HepG2 (cell line): ENCODE measurements around the gene KDM4B. TPM values are rescaled to one million over a fixed set of nuclear protein-coding genes. Genes with fewer than 3 reads are reported as not detected.
A peak's percentile ranks its signal among the peaks of the same experiment; 100 is the strongest.

Source experiments
- ATAC-seq: fragments of 200-7000 bp; cut with Tn5 transposase; 3 replicates; pipeline ENCODE4 v1.9.1; 2020; ENCODE audit warnings: mild to moderate bottlenecking, moderate library complexity
- BruUV-seq: library from RNA; stranded (reverse); fragments of 400-500 nt; replicated peaks from 2 replicates; lab custom pipeline; 2021; lab: Mats Ljungman, UMichigan
- CTCF ChIA-PET: fragments of 300-600 bp; formaldehyde crosslinking; extraction: SDS; loops from one replicate; lab custom pipeline; 2021; ENCODE audit warnings: low total read pairs, inconsistent platforms, low intra/inter-chr PET ratio; lab: Yijun Ruan, JAX
- POLR2A ChIA-PET: fragments of 350-600 bp; sonication (Branson Sonifier 250); formaldehyde crosslinking; loops from one replicate; lab custom pipeline; 2020; ENCODE audit warnings: antibody characterized with exemption, inconsistent platforms; lab: Yijun Ruan, JAX
- DNase-seq: peaks from one replicate; pipeline ENCODE4 v3.0.0-alpha.2; 2015; ENCODE audit warnings: low spot score
- FAIRE-seq: peaks from 3 replicates; lab custom pipeline; 2011; peaks lifted over from hg19 to GRCh38; lab: Jason Lieb, UNC
- H2AFZ ChIP-seq: one replicate; pipeline ENCODE4 v1.6.1; 2011; ENCODE audit warnings: low read length, inconsistent platforms
- H3K27ac ChIP-seq: fragments of 300-600 bp; 3 replicates; pipeline ENCODE4 v1.8.0; 2011; ENCODE audit warnings: mixed run types, mild to moderate bottlenecking, mixed read lengths, low read length, inconsistent platforms; ENCODE audit not compliant: insufficient read depth; ENCODE audit errors: extremely low read length
- H3K27me3 ChIP-seq, 2 experiments: fragments of 200-600 bp in 1 of 2; 2 replicates in 1 of 2; 3 replicates in 1 of 2; pipeline versions ENCODE4 v1.6.0 to v1.8.0; 2011; ENCODE audit warnings: low read length in 2 of 2, mild to moderate bottlenecking in 2 of 2, moderate library complexity in 2 of 2, inconsistent platforms in 1 of 2; ENCODE audit not compliant: insufficient read depth in 2 of 2, control insufficient read depth in 1 of 2
- H3K36me3 ChIP-seq, 2 experiments: fragments of 200-600 bp in 1 of 2; replicated peaks in 1 of 2; 2 replicates in 1 of 2; 3 replicates in 1 of 2; pipeline versions ENCODE4 v1.5.1 to v1.8.0; 2011; ENCODE audit warnings: low read length in 2 of 2, inconsistent platforms in 1 of 2; ENCODE audit not compliant: insufficient read depth in 2 of 2, control insufficient read depth in 1 of 2
- H3K4me1 ChIP-seq: 2 replicates; pipeline ENCODE4 v1.5.1; 2012; ENCODE audit warnings: low read length, inconsistent platforms; ENCODE audit not compliant: insufficient read depth
- H3K4me2 ChIP-seq: 2 replicates; pipeline ENCODE4 v1.6.0; 2011; ENCODE audit warnings: low read depth, low read length, inconsistent platforms
- H3K4me3 ChIP-seq, 3 experiments: fragments of 200-600 bp in 1 of 3; sonication (generic), shearing (Covaris generic) in 1 of 3; replicated peaks in 1 of 3; 2 replicates each; pipeline ENCODE4 v1.5.1; 2011 to 2016; ENCODE audit warnings: low read length in 3 of 3, inconsistent platforms in 2 of 3, low read depth in 2 of 3, mild to moderate bottlenecking in 2 of 3, control low read depth in 1 of 3, mixed read lengths in 1 of 3; ENCODE audit not compliant: insufficient read depth in 1 of 3
- H3K79me2 ChIP-seq: one replicate; pipeline ENCODE4 v1.6.1; 2011; ENCODE audit warnings: low read length, inconsistent platforms; ENCODE audit not compliant: insufficient read depth
- H3K9ac ChIP-seq: 2 replicates; pipeline ENCODE4 v1.6.0; 2011; ENCODE audit warnings: mild to moderate bottlenecking, low read depth, low read length, inconsistent platforms; ENCODE audit not compliant: insufficient read depth
- H3K9me3 ChIP-seq: 2 replicates; pipeline ENCODE4 v1.5.1; 2012; ENCODE audit warnings: mild to moderate bottlenecking, low read length
- H4K20me1 ChIP-seq: 2 replicates; pipeline ENCODE4 v1.6.0; 2011; ENCODE audit warnings: inconsistent platforms, mild to moderate bottlenecking, low read length, moderate library complexity; ENCODE audit not compliant: insufficient read depth
- AGO2 ChIP-seq: fragments of 200-400 bp; formaldehyde crosslinking; optimal IDR thresholded peaks from 2 replicates; pipeline ENCODE3; 2017; ENCODE audit warnings: mild to moderate bottlenecking, low read depth, low read length, moderate library complexity
- CEBPB ChIP-seq: IDR thresholded peaks from 2 replicates; pipeline ENCODE4 v1.6.1; 2011; ENCODE audit warnings: low read depth, low read length, improper control_type of control experiment, borderline replicate concordance
- CERS6 ChIP-seq: sonication (generic); formaldehyde crosslinking; IDR thresholded peaks from 2 replicates; pipeline ENCODE4 v1.5.0; 2020; ENCODE audit warnings: missing genetic modification reagents
- CHCHD3 ChIP-seq: sonication (generic); formaldehyde crosslinking; IDR thresholded peaks from 2 replicates; pipeline ENCODE4 v1.8.0; 2022; ENCODE audit warnings: mild to moderate bottlenecking, missing genetic modification reagents, moderate library complexity
- FOXK1 ChIP-seq: sonication (generic); formaldehyde crosslinking; IDR thresholded peaks from 2 replicates; pipeline ENCODE4 v1.4.0; 2020; ENCODE audit warnings: low read depth, missing genetic modification reagents, borderline replicate concordance
- MBNL3 ChIP-seq: fragments of 250-450 bp; sonication (Bioruptor Pico); conservative IDR thresholded peaks from 2 replicates; pipeline ENCODE4 v1.8.0; 2022; ENCODE audit warnings: mild to moderate bottlenecking, inconsistent platforms
- NCOA2 ChIP-seq: sonication (generic); formaldehyde crosslinking; IDR thresholded peaks from 2 replicates; pipeline ENCODE4 v1.8.0; 2022; ENCODE audit warnings: inconsistent platforms
- SAFB2 ChIP-seq: sonication (generic); formaldehyde crosslinking; IDR thresholded peaks from 2 replicates; pipeline ENCODE4 v1.5.1; 2020; ENCODE audit warnings: missing genetic modification reagents, low read depth, mild to moderate bottlenecking, borderline replicate concordance
- SPEN ChIP-seq: sonication (generic); formaldehyde crosslinking; IDR thresholded peaks from 2 replicates; pipeline ENCODE4 v1.5.1; 2020; ENCODE audit warnings: low read depth, mild to moderate bottlenecking, missing genetic modification reagents
- TAF1 ChIP-seq: sonication (generic); formaldehyde crosslinking; IDR thresholded peaks from 2 replicates; pipeline ENCODE4 v1.4.0; 2020; ENCODE audit warnings: missing genetic modification reagents
- TCF7 ChIP-seq: sonication (generic); IDR thresholded peaks from 2 replicates; pipeline ENCODE4 v1.6.1; 2016; ENCODE audit warnings: antibody characterized with exemption, low read depth
- ZNF12 ChIP-seq: sonication (generic); formaldehyde crosslinking; IDR thresholded peaks from 2 replicates; pipeline ENCODE4 v1.5.0; 2020; ENCODE audit warnings: missing genetic modification reagents
- ZNF431 ChIP-seq: sonication (generic); formaldehyde crosslinking; IDR thresholded peaks from 2 replicates; pipeline ENCODE4 v1.9.0; 2022; ENCODE audit warnings: missing genetic modification reagents, low read depth, mild to moderate bottlenecking, borderline replicate concordance
- ZNF549 ChIP-seq: sonication (generic); formaldehyde crosslinking; IDR thresholded peaks from 2 replicates; pipeline ENCODE4 v1.5.0; 2020; ENCODE audit warnings: missing genetic modification reagents
- WGBS: methylation state at CpG from one replicate; pipeline ENCODE4 v1.1.6; 2017; ENCODE audit warnings: low lambda C conversion rate; 5-methylcytosine and 5-hydroxymethylcytosine counted together
- in situ Hi-C: cut with HindIII; loops from 2 replicates; pipeline ENCODE4 v1.10.0; 2017; ENCODE audit warnings: low pct_unique_long_range_greater_than_20kb; ENCODE audit not compliant: extremely low pct_ligation_motif_present
- intact Hi-C: fragments of 100-400 bp; cut with micrococcal nuclease; formaldehyde crosslinking; loops from one replicate; pipeline ENCODE4 v1.10.0; 2022; ENCODE audit not compliant: unreplicated experiment
- polyA plus RNA-seq, 8 experiments: library from polyadenylated mRNA; depleted of rRNA in 3 of 8; stranded (reverse) in 7 of 8; unstranded in 1 of 8; fragments of >200 nt; fragmentation: Illumina TruSeq in 4 of 8; extraction: Trizol in 4 of 8; gene quantifications; 2 replicates each; pipeline versions ENCODE4 v1.2.1 to v1.2.3, GENCODE V29; 2011 to 2016; ENCODE audit warnings: low read depth in 4 of 8, missing spikeins in 1 of 8, mixed read lengths in 1 of 8; ENCODE audit not compliant: insufficient read depth in 1 of 8
- total RNA-seq, 5 experiments: library from RNA; depleted of rRNA; stranded (reverse); fragments of >200 nt; fragmentation: Illumina TruSeq; extraction: Trizol; gene quantifications; 2 replicates each; pipeline ENCODE4 v1.2.3, GENCODE V29; 2016; ENCODE audit warnings: low read depth in 1 of 5
- TF ChIP-seq, protein P1 (sequence below): sonication (generic); formaldehyde crosslinking; IDR thresholded peaks from 2 replicates; pipeline ENCODE4 v1.5.0; 2020; ENCODE audit warnings: mild to moderate bottlenecking, missing genetic modification reagents

The KDM4B gene
- total and polyA plus RNA-seq, 2 of the 13 experiments (the other 11 are each of a cell fraction or from before 2014, with no cell fraction given) = 4.9 to 14.6 TPM

GRCh38 chr19:5048727-5049553, 80.0 kb downstream of the KDM4B start:
- FAIRE-seq (no peak), DNase-seq (no peak), ATAC-seq (no peak)
- no peak overlapping the region for H3K4me2 ChIP-seq
- ChIA-PET POLR2A (no interaction called here), CTCF (interaction anchor here (2.6 kb wide), 1 partner anchor 105 kb away, joined by 11 read pairs; no protein-coding TSS in a partner anchor)
- 93% methylated on average over 23 of the region's 36 CpGs for WGBS
- intact Hi-C loops = loop anchor here (5.0 kb wide), 1 partner anchor 103 kb away; no protein-coding TSS in a partner anchor
- H3K27me3 ChIP-seq = no peaks in the 10 kb centered on the region
- in situ Hi-C loops = no loop called here
- H3K4me3 ChIP-seq = no peak overlapping the region
- H3K27ac ChIP-seq = no peak overlapping the region
- no peak overlapping the region for H2AFZ ChIP-seq
- no peaks in the 10 kb centered on the region for H3K9me3 ChIP-seq
- peaks cover 24% of the 10 kb centered on the region for H3K4me1 ChIP-seq
- peaks cover 36% of the 10 kb centered on the region for H4K20me1 ChIP-seq
- TF ChIP-seq AGO2 (peak; percentile 15), CEBPB (no peak), TCF7 (no peak)
- H3K9ac ChIP-seq = no peak overlapping the region
- H3K36me3 ChIP-seq = peaks cover 18 to 28% of the 10 kb centered on the region in 2 experiments; a peak in 4 of 5 replicates
- no TSS peak for BruUV-seq
- no peaks in the 10 kb centered on the region for H3K79me2 ChIP-seq

GRCh38 chr19:5049561-5049960, 80.6 kb downstream of the KDM4B start:
- FAIRE-seq (no peak), ATAC-seq (no peak), DNase-seq (no peak)
- Histone ChIP-seq H3K36me3 (peaks cover 18 to 31% of the 10 kb centered on the region in 2 experiments; a peak in 4 of 5 replicates), H3K4me3 (no peak overlapping the region), H3K79me2 (no peaks in the 10 kb centered on the region), H3K9ac (no peak overlapping the region), H2AFZ (no peak overlapping the region), H4K20me1 (peaks cover 33% of the 10 kb centered on the region), H3K9me3 (no peaks in the 10 kb centered on the region), H3K4me1 (peaks cover 24% of the 10 kb centered on the region), H3K4me2 (no peak overlapping the region), H3K27me3 (no peaks in the 10 kb centered on the region), H3K27ac (no peak overlapping the region)
- 100% methylated on average over 5 of the region's 9 CpGs for WGBS
- in situ Hi-C loops (no loop called here), intact Hi-C loops (loop anchor here (5.0 kb wide), 1 partner anchor 103 kb away; no protein-coding TSS in a partner anchor)
- TF ChIP-seq TAF1 (no peak), FOXK1 (CRISPR knock-in tag) (no peak), CHCHD3 (CRISPR knock-in tag) (no peak), NCOA2 (CRISPR knock-in tag) (no peak), SPEN (CRISPR knock-in tag) (no peak), CERS6 (CRISPR knock-in tag) (no peak), MBNL3 (CRISPR knock-in tag) (no peak), ZNF12 (CRISPR knock-in tag) (no peak), ZNF549 (CRISPR knock-in tag) (no peak), SAFB2 (CRISPR knock-in tag) (no peak), ZNF431 (CRISPR knock-in tag) (no peak)
- TF ChIP-seq, protein P1, sequence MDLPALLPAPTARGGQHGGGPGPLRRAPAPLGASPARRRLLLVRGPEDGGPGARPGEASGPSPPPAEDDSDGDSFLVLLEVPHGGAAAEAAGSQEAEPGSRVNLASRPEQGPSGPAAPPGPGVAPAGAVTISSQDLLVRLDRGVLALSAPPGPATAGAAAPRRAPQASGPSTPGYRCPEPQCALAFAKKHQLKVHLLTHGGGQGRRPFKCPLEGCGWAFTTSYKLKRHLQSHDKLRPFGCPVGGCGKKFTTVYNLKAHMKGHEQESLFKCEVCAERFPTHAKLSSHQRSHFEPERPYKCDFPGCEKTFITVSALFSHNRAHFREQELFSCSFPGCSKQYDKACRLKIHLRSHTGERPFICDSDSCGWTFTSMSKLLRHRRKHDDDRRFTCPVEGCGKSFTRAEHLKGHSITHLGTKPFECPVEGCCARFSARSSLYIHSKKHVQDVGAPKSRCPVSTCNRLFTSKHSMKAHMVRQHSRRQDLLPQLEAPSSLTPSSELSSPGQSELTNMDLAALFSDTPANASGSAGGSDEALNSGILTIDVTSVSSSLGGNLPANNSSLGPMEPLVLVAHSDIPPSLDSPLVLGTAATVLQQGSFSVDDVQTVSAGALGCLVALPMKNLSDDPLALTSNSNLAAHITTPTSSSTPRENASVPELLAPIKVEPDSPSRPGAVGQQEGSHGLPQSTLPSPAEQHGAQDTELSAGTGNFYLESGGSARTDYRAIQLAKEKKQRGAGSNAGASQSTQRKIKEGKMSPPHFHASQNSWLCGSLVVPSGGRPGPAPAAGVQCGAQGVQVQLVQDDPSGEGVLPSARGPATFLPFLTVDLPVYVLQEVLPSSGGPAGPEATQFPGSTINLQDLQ (CRISPR knock-in tag) = no peak
- BruUV-seq = no TSS peak
- ChIA-PET CTCF (interaction anchor here (2.6 kb wide), 1 partner anchor 104 kb away, joined by 11 read pairs; no protein-coding TSS in a partner anchor), POLR2A (no interaction called here)
